Measurements from ENCODE around the gene BRSK2.

The BRSK2 gene

DNA sequence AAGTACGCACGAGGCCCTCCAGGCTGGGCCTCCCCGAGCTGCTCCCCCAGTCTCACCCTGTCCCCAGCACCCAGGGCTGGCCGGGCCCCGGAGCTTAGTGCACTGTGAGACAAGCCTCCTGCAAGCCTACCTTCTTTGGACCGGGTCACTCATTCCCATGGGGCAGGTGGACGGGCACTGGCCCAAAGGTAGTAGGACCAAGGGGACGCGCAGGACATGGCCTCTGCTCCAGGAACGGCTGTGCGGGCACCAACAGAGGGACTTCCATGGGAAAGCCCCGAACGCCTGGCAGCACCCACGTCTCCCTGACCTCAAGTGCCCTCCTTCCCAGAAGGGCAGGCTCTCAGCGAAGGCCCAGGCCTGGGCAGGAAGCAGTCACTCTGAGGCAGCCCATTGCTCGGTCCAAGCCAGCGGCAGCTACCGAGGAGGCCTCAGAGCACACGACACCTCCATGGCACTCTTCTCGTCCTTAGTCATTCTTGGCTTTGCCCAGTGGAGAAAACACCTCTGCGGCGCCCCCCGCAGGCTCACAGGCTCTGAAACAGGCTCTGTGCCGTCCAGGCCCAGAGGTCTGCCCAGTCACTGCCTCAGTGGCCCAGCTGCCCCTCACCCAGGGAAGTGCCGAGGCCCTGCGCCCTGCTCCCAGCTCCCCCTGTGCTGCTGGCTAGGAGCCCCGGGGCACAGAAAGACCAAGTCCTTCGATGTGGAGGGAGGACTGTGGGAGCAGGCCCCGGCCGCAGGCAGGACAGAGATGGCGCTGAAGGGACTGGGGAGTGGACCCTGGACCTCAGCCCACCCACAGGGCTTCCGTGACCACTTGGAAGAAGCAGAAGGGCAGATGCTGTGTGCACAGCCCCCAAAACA lies 93.1 kb downstream of the BRSK2 start:
- no peak overlapping the region; the same call in 1 of the 2 replicates for H3K27ac ChIP-seq
- TF ChIP-seq, protein P1, sequence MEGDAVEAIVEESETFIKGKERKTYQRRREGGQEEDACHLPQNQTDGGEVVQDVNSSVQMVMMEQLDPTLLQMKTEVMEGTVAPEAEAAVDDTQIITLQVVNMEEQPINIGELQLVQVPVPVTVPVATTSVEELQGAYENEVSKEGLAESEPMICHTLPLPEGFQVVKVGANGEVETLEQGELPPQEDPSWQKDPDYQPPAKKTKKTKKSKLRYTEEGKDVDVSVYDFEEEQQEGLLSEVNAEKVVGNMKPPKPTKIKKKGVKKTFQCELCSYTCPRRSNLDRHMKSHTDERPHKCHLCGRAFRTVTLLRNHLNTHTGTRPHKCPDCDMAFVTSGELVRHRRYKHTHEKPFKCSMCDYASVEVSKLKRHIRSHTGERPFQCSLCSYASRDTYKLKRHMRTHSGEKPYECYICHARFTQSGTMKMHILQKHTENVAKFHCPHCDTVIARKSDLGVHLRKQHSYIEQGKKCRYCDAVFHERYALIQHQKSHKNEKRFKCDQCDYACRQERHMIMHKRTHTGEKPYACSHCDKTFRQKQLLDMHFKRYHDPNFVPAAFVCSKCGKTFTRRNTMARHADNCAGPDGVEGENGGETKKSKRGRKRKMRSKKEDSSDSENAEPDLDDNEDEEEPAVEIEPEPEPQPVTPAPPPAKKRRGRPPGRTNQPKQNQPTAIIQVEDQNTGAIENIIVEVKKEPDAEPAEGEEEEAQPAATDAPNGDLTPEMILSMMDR (conservative IDR thresholded peaks at IDR 0.05) = no peak

GRCh38 chr11:1483445-1483961 lies 93.8 kb downstream of the BRSK2 start:
- TF ChIP-seq, protein P1 (conservative IDR thresholded peaks at IDR 0.05) = no peak
- H3K27ac ChIP-seq = no peak overlapping the region; the same call in 1 of the 2 replicates

- H3K27ac ChIP-seq = no peak overlapping the region
- TF ChIP-seq, protein P1 (conservative IDR thresholded peaks at IDR 0.05) = no peak
These were observed 94.4 kb downstream of the BRSK2 start for GRCh38 chr11:1484061-1484671.

GRCh38 chr11:1484695-1485503 lies 95.2 kb downstream of the BRSK2 start:
- TF ChIP-seq, protein P1 (conservative IDR thresholded peaks at IDR 0.05) = no peak
- H3K27ac ChIP-seq = peak overlapping the region; percentile 52

DNA sequence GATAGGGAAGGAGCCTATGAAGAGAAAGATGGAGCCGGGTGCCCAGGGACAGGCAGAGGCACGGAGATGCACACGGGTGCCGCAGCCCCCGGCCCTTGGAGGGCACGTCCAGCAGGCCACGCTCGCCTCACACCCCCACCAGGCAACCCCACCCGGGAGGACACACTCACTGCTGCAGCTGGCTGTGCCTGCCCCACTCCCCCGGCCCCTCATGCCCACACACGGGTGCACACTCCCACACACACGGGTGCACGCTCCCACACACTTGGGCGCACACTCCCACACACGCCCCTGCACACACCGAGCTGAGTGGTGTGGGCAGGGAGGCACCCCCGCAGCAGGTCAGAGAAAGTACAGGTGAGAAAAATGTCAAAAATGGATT lies 95.8 kb downstream of the BRSK2 start:
- TF ChIP-seq, protein P1 (conservative IDR thresholded peaks at IDR 0.05) = no peak
- peak overlapping the region; percentile 52 for H3K27ac ChIP-seq

GRCh38 chr11:1486054-1486825 lies 96.5 kb downstream of the BRSK2 start, which contains the start of gene MOB2:
MOB2 (minus strand) TSS chr11:1486779; CDS start chr11:1486556, 223 bp downstream.
- TF ChIP-seq, protein P1 (conservative IDR thresholded peaks at IDR 0.05) = no peak
- peak within 1 kb of the TSS; percentile 52 for H3K27ac ChIP-seq

Measured in VCaP (cell line).